ENCODE measurements around the gene DGAT2.

The DGAT2 gene

DNA sequence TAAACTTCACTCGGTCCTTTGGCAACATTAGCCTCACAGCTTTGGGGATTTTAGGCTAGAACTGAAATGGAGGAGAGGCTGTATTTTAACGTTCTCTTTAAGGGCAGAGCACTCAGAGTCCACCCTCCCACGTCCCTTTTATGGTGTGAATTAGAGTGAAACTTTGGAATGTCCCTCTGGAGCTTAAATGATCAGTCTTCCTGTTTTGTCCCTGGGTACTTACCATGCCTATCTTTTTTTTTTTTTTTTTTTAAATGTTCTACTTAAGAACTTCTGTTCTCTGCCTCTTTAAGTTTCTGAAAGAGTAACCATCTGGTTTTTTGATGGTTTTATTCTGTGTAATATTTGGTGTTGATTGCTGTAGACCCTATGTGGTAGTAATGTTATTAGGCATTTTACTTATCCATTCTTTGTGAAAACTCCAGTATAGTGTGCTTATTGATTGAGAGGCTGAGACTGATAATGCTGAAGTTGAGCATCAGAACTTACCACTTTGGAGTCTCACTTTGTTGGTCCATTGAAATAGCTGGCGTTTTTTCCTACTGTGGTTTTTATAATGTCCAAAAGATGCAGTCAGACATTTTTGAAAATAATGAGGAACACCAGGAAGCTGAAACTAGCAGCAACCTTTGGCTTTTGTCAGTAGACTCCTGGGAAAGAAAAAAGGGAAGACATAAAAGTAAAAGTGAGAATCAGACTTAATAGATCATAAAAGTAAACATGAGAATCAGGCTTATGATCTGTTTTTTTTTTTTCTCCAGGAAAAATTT lies 58.1 kb downstream of the DGAT2 start:
- DNase-seq (ENCODE audit: low read depth, low spot score) = no peak

DNA sequence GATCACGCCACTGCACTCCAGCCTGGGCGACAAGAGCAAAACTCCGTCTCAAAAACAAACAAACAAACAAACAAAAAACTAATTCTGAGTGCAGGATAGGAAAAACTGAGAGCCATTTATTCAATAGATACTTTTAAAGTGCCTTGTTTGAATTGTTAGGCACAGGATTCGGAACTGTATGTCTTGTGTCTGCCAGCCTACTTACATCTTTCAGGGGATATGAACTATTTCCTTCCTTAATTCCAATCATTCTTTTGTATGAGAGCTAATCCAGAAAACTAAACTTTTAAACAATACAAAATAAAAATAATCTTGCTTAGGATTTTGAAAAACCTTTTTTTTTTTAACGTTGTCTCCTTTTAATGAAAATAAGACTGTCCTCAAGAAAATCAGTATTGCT lies 59.0 kb downstream of the DGAT2 start:
- no peak for DNase-seq (ENCODE audit: low read depth, low spot score)

DNA sequence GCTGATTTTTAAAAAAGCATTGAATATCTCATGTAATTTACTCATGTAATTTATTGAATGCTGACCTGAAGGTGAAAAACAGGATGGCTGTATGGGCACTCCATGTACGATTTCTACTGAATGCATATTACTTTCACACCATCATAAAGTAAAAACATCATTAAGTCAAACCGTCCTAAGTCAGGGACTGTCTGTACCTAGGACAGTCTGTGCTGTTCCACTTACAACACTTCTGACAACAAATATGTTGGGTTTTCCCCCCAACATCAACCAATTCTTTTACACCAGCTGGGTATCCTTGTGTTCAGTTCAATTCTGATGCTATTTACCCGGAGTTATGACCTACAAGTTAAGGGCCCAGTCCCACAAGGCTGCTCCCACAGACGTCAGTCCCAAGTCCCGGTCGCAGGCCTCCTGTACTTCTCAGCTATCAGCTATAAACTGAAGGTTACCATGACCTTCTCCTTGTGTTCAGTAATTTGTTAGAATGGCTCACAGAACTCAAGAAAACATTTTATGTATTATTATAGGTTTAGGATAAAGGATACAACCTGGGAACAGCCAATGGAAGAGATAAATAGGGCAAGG lies 63.4 kb downstream of the DGAT2 start:
- no peak for DNase-seq (ENCODE audit: low read depth, low spot score)

DNA sequence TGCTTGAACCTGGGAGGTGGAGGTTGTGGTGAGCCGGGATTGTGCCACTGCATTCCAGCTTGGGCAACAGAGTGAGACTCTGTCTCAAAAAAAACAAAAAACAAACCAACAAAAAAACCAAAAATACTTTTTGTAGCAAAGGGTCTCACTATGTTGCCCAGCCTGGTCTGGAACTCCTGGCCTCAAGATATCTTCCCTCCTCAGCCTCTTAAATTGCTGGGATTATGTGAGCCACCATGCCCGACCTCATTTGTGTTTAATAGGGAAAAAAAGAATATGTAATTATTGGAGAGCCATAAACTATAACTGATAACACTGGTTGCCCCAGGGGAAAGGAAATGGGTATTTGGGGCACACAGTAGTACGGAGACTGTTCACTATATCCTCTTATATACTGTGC lies 66.2 kb downstream of the DGAT2 start:
- no peak for DNase-seq (ENCODE audit: low read depth, low spot score)

DNA sequence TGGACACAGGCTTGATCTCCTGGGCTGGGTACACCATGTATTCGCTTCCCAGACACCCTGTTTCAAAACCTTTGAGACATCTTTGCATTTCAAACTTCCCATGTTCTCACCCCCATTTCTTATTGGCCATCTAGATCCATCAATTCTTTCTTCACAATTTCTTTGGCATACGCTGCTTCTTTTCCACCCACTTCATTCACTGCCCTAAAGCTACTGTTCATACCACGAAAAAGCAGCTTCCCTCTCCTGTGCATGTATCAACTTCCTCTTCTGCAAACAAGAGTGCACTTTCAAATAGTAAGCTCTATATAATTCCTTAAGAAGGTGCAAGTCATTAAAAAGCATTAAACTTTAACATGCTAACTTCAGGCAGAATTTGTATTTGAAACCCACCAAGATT lies 67.8 kb downstream of the DGAT2 start:
- DNase-seq (ENCODE audit: low read depth, low spot score) = no peak

DNA sequence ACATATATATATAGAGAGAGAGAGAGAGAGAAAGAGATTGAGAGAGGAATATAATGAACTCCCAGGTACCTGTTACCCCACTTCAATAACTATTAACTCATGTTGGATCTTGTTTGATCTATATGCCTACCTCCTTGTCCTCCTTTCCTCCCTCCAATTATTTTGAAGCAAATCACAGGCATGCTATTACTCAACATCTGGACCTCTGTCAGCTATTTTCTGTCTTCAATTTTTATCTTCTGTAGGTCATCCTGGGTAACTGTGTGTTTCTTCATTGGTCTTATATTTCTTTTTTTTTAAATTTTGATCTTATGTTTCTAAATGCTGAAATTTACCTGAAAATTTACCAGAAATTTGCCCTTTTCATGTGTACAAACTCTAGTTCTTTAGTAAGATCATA lies 71.3 kb downstream of the DGAT2 start:
- no peak for DNase-seq (ENCODE audit: low read depth, low spot score)

DNA sequence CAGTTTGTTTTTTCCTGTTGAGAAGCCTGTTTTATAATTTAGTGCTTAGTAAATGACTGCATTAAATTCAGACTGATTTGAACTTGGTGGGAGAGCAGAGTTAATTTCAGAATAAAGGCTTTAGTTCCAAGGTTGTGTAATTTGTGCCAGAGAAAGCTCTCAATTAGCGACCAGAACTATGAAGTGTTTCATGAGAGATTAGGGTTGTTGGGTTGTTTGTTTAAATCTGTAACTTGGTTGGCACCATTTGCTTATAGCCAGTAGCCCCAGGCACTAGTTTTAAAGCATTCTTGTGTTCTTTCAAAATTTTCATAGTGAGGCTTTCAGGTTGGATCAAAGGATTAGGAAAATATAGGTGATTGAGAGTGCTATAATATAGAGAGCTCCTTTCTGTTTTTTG lies 71.9 kb downstream of the DGAT2 start:
- DNase-seq (ENCODE audit: low read depth, low spot score) = no peak

DNA sequence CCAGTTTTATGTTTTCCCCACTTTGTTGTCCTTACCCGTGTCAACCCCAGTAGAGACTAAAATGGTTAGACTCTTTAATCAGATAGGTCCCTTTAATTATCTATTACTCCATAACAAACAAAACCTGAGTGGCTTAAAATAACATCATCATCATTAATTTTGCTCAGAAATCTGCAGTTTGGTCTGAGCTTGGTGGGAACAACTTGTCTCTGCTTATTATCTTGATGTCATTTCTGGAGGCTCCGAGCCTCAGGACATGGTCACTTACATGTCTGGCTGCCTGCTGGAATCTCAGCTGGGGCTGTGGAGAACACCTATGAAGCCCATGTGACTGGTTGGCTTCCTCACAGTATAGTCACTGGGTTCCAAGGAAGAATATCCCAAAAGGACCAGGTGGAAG lies 73.2 kb downstream of the DGAT2 start:
- no peak for DNase-seq (ENCODE audit: low read depth, low spot score)

DNA sequence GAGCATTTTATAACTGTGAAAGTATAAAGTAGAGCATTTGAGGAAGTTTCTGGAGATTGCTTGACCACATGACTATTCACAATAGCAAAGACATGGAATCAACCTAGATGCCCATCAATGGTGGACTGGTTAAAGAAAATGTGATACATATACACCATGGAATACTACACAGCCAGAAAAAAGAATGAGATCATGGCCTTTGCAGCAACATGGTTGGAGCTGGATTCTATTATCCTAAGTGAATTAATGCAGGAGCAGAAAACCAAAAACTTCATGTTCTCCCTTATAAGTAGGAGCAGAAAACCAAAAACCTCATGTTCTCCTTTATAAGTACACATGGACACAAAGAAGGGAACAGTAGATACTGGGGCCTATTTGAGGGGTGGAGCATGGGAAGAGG lies 76.7 kb downstream of the DGAT2 start:
- DNase-seq (ENCODE audit: low read depth, low spot score) = no peak

DNA sequence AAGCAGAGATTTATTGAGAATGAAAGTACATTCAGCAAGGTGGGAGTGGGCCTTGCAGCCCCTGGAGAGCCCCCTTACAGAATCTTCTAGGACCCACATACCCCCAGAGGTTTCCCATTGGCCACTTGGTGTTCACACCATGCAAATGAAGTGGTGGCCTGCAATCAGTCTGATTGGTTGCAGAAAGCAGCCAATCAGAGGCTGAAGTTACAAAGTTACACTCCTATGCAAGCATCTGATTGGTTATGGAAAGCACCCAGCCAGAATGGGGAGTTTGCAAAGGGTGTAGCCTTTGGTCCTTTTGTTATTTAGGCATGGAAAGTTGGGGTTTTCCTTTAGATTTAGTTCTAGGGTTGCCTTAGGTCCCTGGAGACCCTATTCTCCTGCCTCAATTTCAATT lies 81.3 kb downstream of the DGAT2 start:
- no peak for DNase-seq (ENCODE audit: low read depth, low spot score)

DNA sequence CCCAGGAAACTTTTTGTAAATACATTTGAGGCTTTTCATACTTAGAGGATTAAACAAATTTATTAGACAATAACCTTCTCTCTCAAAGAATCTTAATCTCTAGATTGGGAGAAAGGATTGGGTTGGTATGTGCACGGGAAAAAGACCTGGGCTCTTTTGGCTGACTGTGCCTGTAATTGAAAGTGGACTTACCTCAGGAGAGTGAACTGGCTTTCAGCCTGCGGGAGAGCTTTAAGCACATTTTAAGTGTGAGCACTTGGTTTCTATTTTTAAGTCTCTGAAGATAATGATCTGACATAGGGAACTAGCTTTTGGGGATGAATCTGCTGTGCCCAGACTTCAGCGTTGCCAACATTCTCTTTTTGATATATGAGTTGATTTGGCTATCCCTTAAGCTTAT lies 82.2 kb downstream of the DGAT2 start:
- DNase-seq (ENCODE audit: low read depth, low spot score) = no peak
